SK-MEL-5 (cell line): ENCODE data around the gene SDS. TPM values are rescaled to one million over a fixed set of nuclear protein-coding genes. Genes with fewer than 3 reads are reported as not detected.

Experiments
- DNase-seq: peaks from one replicate; pipeline ENCODE4 v3.0.0-alpha.2; 2016; ENCODE audit warnings: low read depth, low spot score
- in situ Hi-C: cut with HindIII; loops from 2 replicates; pipeline ENCODE4 v1.10.0; 2016; ENCODE audit warnings: low sequenced_read_pairs, high pct_unique_total_duplicates, low pct_unique_long_range_greater_than_20kb
- total RNA-seq: library from RNA; depleted of rRNA; stranded (reverse); fragments of >200 nt; shearing (Covaris generic); gene quantifications from 2 replicates; pipeline ENCODE4 v1.2.3, GENCODE V29; 2014

The SDS gene
- total RNA-seq, 1 experiment from 2014 or later, result not detected

- DNase-seq, result no peak
- in situ Hi-C loops, result no loop called here
These were observed 11.9 kb downstream of the SDS start for GRCh38 chr12:113391650-113392337.

GRCh38 chr12:113391145-113391544 lies 12.5 kb downstream of the SDS start:
- no peak for DNase-seq
- in situ Hi-C loops, result no loop called here

GRCh38 chr12:113390064-113391043 lies 13.3 kb downstream of the SDS start:
- DNase-seq, result no peak
- in situ Hi-C loops, result no loop called here

DNA sequence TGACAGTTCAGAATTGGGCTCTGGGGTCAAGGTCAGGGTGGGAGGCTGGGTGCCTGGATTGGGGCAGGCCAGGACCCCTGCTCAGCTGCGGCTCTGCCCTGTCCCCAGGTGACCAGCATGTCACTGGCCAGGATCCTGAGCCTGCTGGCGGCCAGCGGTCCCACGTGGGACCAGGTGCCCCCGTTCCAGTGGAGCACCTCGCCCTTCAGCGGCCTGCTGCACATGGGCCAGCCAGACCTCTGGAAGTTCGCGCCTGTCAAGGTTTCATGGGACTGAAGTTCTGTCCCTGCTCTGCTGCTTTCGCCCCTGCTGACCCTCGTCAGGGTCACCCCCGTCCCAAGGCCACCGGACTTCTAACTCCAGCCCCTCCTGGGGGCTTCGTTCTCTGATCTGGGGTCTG lies 15.3 kb downstream of the SDS start:
- DNase-seq, result no peak

DNA sequence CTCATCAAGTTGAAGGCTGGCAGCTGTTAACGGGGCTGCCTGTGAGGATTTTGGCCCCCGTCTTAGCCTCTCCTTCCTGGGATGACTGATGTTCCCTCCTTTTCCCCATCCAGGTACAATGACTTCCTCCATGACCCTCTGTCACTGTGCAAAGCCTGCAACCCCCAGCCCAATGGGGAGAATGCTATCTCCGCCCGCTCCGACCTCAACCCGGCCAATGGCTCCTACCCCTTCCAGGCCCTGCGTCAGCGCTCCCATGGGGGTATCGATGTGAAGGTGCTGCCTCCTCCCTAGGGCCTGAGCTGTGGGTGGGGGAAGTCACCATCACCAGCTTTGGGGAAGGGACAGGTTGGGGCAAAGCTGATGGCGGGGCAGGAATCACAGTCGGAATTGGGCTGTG lies 16.1 kb downstream of the SDS start:
- in situ Hi-C loops, result no loop called here
- DNase-seq, result no peak

More for the DNA sequence above, 15.3 kb downstream of the SDS start:
- in situ Hi-C loops, result no loop called here

DNA sequence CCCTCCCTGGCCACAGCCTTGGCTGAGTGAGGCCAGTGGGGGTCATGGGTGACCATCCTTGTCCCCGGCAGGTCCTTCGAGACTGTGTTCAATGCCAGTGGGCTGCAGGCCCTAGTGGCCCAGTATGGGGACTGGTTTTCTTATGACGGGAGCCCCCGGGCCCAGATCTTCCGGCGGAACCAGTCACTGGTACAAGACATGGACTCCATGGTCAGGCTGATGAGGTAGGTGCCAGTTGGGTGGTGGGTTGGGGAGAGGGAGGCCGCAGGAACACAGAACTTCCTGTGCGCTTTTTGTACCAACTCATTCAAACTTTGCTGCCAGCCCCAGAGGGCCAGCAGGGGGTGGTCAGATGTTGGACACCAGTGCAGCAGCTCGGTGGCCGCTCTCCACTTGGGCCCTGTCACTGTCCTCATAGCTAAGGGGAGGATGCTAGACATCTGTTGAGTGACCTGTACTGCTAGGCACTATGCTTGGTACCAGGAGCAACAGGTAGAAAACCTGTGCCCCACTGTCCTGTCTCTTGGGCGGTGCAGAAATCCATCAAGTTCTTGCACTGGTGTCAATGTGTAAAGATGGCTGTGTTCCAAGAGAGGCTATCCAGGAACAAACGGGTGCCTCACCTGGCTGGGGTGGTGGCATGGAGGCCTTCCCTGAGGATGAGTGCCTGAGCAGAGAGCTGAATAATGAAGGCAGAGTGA lies 16.7 kb downstream of the SDS start:
- in situ Hi-C loops, result no loop called here

DNA sequence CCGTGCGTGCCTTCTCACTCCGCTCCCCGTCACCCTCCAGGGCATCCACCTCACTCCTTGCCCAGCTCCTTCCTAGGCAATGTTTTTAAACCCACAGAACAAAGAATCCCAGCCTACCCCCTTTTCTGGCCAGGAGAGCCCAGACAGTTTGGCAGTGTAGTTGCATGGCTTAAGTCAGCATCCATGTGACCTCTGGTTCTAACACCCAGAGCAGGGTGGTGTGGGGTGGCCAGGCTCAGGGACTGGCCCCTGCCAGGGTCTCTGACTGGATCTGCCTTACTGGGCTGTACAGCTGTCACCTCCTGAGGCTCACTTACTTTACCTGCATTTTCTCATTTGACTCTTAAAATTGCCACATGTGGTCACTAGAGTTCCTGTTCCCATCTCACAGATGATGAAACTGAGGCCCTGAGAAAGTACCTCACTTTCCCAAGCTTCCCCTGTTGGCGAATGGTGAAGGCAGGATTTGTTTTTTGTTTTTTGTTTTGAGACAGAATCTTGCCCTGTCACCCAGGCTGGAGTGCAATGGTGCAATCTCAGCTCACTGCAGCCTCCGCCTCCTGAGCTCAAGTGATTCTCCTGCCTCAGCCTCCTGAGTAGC lies 18.3 kb downstream of the SDS start:
- in situ Hi-C loops, result no loop called here
- no peak for DNase-seq

More for the DNA sequence above, 16.7 kb downstream of the SDS start:
- DNase-seq, result no peak

DNA sequence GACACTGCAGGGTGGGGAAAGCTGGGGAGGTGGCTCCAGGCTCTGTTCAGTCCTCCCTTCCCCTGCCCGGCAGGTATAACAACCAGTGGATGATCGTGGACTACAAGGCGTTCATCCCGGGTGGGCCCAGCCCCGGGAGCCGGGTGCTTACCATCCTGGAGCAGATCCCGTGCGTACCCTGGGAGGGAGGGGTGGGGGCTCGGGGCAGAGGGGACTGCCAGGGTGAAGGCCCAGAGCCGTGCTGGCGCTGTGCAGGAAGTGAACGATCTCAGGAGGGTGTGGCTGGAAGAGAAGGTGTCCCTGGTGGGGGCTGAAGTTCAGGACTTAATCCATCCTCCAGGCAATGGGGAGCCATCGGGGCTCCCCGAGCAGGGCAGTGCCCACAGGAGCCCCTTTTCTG lies 18.9 kb downstream of the SDS start:
- DNase-seq, result no peak
- in situ Hi-C loops, result no loop called here

GRCh38 chr12:113382206-113382605 lies 21.5 kb downstream of the SDS start:
- in situ Hi-C loops, result no loop called here
- no peak for DNase-seq

- in situ Hi-C loops, result no loop called here
- no peak for DNase-seq
These were observed 22.5 kb downstream of the SDS start for GRCh38 chr12:113381220-113381619.

DNA sequence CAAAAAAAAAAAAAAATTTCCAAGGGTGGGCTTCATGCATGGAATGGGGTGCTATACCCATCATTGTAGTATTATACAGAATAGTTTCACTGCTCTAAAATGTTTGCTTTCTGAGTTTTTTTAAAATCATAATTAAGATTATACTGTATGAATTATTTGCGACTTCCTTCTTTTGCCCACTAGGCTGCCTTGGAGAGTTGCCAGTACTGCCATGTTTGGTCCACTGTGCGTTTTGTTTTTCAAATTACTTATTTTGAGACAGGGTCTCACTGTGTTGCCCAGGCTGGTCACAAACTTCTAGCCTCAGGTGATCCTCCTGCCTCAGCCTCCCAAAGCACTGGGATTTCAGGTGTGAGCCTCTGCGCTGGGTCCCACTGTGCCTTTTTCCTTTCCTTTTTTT lies 25.4 kb downstream of the SDS start:
- in situ Hi-C loops, result no loop called here
- DNase-seq, result no peak

- DNase-seq, result no peak
- in situ Hi-C loops, result no loop called here
These were observed 28.8 kb downstream of the SDS start for GRCh38 chr12:113374823-113375428.

GRCh38 chr12:113373969-113374368 lies 29.7 kb downstream of the SDS start:
- in situ Hi-C loops, result no loop called here
- no peak for DNase-seq

DNA sequence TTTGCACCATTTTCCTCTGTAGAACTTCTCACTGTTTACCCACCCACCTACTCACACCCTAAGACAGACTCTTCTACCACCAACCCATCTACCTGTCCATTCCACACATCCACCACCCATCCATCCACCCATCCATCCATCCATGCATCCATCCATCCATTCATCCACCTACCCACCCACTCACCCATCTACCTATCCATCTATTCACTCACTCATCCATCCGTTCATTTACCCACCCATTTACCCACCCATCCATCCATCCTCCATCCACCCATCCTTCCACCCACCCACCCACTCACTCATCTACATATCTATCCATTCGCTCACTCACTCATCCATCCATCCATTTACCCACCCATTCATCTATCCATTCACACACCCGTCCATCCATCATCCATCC lies 30.2 kb downstream of the SDS start:
- no peak for DNase-seq
- in situ Hi-C loops, result no loop called here

- in situ Hi-C loops, result no loop called here
- no peak for DNase-seq
These were observed 31.3 kb downstream of the SDS start for GRCh38 chr12:113372371-113372770.

DNA sequence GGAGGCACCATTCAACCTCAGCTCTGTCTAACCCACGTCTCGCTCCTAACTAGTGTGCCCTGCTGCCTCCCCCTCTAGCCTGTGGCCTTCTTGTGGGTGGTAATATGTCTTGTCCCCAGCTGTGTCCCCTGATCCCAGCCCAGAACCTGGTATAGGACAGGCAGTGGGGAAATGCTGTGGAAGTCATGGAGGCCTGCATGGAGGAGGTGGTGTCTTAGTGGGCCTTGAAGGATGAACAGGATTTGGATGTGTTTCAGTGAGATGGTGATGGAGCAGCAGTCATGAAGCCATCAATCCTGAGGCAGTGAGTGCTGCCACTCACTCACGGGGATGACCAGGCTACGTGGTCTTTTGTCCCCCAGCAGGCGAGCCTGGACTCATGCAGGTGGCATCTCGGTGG lies 31.9 kb downstream of the SDS start:
- in situ Hi-C loops, result no loop called here
- DNase-seq, result no peak

DNA sequence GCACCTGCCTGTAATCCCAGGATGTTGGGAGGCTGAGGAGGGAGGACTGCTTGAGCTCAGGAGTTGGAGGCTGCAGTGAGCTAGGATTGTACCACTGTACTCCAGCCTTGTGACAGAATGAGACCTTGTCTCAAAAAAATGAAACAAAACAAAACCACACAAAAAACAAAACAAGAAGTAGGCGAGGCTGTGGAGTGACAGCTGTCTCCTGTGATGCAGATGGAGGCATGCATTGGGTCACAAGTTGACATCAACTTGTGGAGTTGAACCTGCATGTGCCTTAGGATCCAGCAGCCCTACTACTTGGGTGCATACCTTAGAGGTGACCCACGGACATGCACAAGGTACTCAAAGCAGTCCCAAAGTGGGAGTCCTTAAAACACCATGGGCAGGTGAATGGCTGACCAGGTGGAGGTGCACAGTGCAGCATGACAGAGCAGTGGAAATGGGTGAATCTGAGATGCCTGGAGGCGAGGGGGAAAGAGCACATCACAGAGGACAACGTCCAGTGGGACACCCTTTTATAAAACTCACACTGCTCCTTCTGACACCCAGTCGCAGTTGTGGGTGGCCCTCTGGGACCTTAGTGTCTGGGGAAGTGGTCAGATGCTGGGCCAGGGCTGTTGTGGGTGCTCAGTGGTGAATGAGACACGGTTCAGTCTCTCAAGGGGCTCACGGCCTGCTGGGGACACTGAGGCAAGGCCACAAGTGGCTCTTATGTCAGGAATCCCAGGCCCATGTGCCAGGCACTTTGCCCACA lies 32.6 kb downstream of the SDS start:
- in situ Hi-C loops, result no loop called here
- no peak for DNase-seq
